Subcutaneous adipose tissue (tissue), 4 donors: ENCODE data around the gene CDT1. TPM values are rescaled to one million over a fixed set of nuclear protein-coding genes. Genes with fewer than 3 reads are reported as not detected.

ENCODE experiments used
- total RNA-seq, 4 donors: library from RNA; depleted of rRNA; stranded (reverse); fragments of >200 nt; gene quantifications; one replicate each; pipeline ENCODE4 v1.1.0, GENCODE V29; 2016
- TF ChIP-seq, protein P1 (sequence below): fragments of 450-650 bp; IDR thresholded peaks from one replicate; pipeline ENCODE4 v1.5.1; 2016; ENCODE audit warnings: low read depth, mild to moderate bottlenecking, control low read depth, antibody characterized with exemption, moderate library complexity

The CDT1 gene
- total RNA-seq, 4 donors from 2014 or later, result 1.1 to 2.0 TPM; not detected in 2

DNA sequence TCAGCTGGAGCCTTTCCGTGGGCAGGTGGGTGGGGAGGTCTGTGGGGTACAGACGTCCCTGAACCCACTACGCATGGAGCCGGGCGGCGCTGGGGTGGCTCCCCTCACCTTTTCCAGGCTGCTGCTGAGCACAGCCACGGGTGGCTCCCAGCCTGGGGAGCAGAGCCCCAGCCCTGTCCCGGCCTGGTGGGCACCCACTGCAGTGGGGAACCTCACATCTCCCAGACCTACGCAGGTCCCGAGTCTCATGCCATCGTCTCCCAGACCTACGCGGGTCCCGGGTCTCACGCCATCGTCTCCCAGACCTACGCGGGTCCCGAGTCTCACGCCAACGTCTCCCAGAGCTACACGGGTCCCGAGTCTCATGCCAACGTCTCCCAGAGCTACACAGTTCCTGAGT lies 25.1 kb downstream of the CDT1 start:
- TF ChIP-seq, protein P1, sequence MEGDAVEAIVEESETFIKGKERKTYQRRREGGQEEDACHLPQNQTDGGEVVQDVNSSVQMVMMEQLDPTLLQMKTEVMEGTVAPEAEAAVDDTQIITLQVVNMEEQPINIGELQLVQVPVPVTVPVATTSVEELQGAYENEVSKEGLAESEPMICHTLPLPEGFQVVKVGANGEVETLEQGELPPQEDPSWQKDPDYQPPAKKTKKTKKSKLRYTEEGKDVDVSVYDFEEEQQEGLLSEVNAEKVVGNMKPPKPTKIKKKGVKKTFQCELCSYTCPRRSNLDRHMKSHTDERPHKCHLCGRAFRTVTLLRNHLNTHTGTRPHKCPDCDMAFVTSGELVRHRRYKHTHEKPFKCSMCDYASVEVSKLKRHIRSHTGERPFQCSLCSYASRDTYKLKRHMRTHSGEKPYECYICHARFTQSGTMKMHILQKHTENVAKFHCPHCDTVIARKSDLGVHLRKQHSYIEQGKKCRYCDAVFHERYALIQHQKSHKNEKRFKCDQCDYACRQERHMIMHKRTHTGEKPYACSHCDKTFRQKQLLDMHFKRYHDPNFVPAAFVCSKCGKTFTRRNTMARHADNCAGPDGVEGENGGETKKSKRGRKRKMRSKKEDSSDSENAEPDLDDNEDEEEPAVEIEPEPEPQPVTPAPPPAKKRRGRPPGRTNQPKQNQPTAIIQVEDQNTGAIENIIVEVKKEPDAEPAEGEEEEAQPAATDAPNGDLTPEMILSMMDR, result no peak

DNA sequence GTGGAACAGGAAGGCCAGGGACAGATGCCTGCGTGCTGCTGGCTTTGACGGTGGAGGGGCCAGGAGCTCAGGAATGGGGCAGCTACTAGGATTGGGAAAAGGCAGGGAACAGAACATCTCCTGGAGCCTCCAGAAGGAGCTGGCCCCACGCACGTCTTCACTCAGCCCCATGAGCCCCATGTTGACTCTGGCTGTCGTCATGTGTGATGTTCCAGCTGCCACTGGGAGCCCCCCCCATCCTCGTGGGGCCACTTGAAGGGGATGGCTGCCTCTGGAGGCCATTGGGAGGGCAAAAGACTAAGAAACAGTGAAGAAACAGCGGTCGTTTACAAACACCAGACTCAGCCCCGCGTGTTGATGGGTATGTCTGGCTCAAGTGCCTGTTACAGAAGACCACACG lies 26.7 kb downstream of the CDT1 start:
- TF ChIP-seq, protein P1, result no peak

DNA sequence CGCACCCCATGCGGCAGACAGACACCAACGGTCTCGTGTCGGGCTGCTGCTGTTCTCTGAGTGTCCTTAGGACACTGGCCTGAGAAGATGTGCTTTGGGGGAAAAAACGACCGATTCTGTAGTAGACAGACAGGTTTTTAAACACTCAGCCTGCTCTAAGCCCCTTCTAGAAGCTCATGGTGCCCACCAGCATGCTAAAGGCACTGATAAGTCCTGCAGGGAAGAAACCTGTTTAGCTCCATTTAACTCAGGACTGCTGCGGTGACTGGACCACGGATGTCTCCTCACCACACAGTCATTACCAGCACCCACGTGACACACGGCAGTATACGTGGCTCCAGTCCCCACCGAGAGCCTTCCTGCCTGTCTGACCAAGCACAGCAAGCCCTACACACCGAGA lies 27.2 kb downstream of the CDT1 start:
- TF ChIP-seq, protein P1, result no peak

DNA sequence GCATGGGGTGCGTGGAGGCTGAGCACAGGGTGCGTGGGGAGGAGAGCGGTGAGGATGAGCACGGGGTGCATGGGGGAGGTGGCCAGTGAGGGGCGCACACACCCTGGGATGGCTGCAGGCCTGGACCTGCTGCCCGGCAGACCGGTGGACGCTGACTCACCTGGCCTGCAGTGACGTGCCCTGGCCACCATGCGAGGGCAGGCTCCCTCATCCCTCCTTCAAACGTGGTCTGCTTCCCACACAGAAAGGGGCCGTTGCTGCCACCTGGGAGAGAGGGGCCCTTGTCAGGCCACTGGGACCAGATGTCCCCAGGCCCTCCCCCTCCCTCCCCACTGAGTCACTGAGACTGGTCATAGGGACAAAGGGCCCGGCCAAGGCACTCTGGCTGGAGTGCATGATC lies 28.2 kb downstream of the CDT1 start:
- TF ChIP-seq, protein P1, result no peak

DNA sequence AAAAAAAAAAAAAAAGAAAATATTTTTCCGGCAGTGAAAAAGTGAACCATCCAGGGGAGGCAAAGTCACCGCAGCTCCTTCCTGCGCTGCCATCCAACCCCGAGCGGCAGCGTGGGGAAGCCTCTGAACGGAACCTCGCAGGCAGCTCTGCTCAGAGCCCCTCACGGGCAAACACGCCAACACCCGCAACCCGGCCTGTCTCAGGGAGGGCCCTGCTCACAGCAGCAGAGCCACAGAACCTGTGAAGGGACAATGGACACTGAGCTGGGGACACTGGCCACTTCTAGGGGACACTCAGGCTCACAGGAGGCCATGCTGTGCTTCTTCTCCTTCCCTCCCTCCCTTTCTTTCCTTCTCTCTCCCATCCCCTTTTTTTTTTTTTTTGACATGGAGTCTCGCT lies 29.5 kb downstream of the CDT1 start:
- TF ChIP-seq, protein P1, result no peak

DNA sequence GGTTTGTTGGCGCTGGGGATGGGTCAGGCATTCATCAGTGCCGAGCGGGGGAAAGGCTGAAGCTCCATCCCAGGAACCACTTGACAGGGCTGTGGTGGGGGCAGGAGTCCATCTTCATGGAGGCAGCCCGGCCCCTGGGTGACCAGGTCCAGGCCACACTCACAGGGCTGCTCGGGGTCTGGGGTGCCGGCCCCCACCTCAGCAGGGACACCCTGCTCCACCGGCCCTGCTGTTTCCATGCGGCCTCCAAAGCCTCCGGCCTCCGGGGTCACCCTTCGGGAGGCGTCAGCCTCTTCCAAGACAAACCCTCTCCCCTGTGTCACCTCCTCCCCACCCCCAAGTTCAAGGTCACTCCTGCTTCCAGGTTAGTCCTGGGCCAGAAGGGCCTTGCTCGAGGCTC lies 31.1 kb downstream of the CDT1 start:
- TF ChIP-seq, protein P1, result no peak

DNA sequence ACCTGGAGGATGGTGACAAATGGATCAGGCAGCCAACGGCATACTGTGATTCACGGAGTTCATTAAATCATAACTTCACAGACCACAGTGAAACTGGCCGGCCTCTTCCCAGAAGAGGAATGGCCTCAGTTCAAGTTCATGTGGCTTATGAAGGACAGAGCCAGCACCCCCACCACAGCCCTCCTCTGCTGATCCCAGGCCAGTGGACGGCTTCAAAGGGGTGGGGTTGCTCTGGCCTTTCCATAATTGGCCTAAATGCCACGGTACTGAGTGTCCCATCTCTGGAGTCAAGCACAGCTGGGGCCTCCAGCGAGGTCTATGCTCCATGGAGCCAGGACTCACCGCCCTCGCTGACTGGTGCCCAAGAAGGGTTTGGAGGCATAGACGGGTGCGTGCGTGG lies 31.8 kb downstream of the CDT1 start:
- TF ChIP-seq, protein P1, result no peak
